ENCODE results near the gene KNL1.
"Not testable (repeated sequence)": the region's sequence is repeated elsewhere in the genome, so short reads cannot be mapped to it uniquely, and the experiment has no call there.

Gene KNL1

GRCh38 chr15:40647523-40647922 is 53.5 kb downstream of the KNL1 start:
- no peak for TF ChIP-seq CTCF (IDR thresholded peaks at IDR 0.05)
- Histone ChIP-seq H3K4me3 (no peak overlapping the region), H3K27ac (no peak overlapping the region)
- DNase-seq (ENCODE audit: low spot score): no peak

GRCh38 chr15:40650479-40650878 is 56.4 kb downstream of the KNL1 start:
- TF ChIP-seq CTCF (IDR thresholded peaks at IDR 0.05): no peak
- Histone ChIP-seq H3K27ac (no peak overlapping the region), H3K4me3 (no peak overlapping the region)
- no peak for DNase-seq (ENCODE audit: low spot score)

GRCh38 chr15:40660686-40661085 is 66.6 kb downstream of the KNL1 start:
- Histone ChIP-seq H3K27ac (no peak overlapping the region), H3K4me3 (no peak overlapping the region)
- no peak for DNase-seq (ENCODE audit: low spot score)
- TF ChIP-seq CTCF (IDR thresholded peaks at IDR 0.05): no peak

GRCh38 chr15:40664909-40665308 is 70.9 kb downstream of the KNL1 start:
- no peak for TF ChIP-seq CTCF (IDR thresholded peaks at IDR 0.05)
- DNase-seq (ENCODE audit: low spot score): no peak
- H3K4me3 ChIP-seq: no peak overlapping the region
- H3K27ac ChIP-seq: no peak overlapping the region

GRCh38 chr15:40676290-40676689 is 82.2 kb downstream of the KNL1 start:
- not testable (repeated sequence) for H3K27ac ChIP-seq; DNase-seq (ENCODE audit: low spot score); H3K4me3 ChIP-seq

- DNase-seq (ENCODE audit: low spot score); H3K27ac ChIP-seq; H3K4me3 ChIP-seq: not testable (repeated sequence)
These were observed 82.9 kb downstream of the KNL1 start for GRCh38 chr15:40676906-40677305.

GRCh38 chr15:40680151-40680550 is 86.1 kb downstream of the KNL1 start:
- no peak for DNase-seq (ENCODE audit: low spot score)
- TF ChIP-seq CTCF (IDR thresholded peaks at IDR 0.05): no peak
- H3K4me3 ChIP-seq: no peak overlapping the region
- no peak overlapping the region for H3K27ac ChIP-seq

- not testable (repeated sequence) for H3K27ac ChIP-seq; H3K4me3 ChIP-seq; DNase-seq (ENCODE audit: low spot score)
These were observed 86.9 kb downstream of the KNL1 start for GRCh38 chr15:40680959-40681358.

- no peak overlapping the region for H3K27ac ChIP-seq
- no peak for DNase-seq (ENCODE audit: low spot score)
- no peak overlapping the region for H3K4me3 ChIP-seq
- TF ChIP-seq CTCF (IDR thresholded peaks at IDR 0.05): no peak
These were observed 90.3 kb downstream of the KNL1 start for GRCh38 chr15:40684381-40684780.
